SH-SY5Y (cell line): ENCODE results near the gene ODF2.

Experiments
- GATA2 ChIP-seq: IDR thresholded peaks from 2 replicates; pipeline ENCODE4 v1.6.1; 2011; ENCODE audit warnings: mild to moderate bottlenecking, low read depth, low read length
- GATA3 ChIP-seq: IDR thresholded peaks from 2 replicates; pipeline ENCODE4 v1.6.1; 2011; ENCODE audit warnings: low read depth, mild to moderate bottlenecking, low read length, moderate library complexity

The ODF2 gene

DNA sequence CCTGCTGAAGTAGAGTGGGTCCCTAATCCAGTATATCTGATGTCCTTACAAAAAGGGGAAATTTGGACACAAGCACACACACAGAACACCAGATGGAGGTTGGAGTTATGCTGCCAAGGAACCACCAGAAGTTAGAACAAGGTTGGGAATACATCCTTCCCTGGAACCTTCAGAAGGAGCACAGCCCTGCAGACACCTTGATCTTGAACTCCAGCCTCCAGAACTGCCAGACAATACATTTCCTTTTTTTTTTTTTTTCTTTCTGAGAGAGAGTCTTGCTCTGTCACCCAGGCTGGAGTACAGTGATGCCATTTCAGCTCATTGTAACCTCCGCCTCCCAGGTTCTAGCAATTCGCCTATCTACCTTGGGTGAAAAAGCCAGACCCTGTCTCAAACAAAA is 7.1 kb upstream of the ODF2 start:
- TF ChIP-seq GATA2, result no peak
- TF ChIP-seq GATA3, result no peak

DNA sequence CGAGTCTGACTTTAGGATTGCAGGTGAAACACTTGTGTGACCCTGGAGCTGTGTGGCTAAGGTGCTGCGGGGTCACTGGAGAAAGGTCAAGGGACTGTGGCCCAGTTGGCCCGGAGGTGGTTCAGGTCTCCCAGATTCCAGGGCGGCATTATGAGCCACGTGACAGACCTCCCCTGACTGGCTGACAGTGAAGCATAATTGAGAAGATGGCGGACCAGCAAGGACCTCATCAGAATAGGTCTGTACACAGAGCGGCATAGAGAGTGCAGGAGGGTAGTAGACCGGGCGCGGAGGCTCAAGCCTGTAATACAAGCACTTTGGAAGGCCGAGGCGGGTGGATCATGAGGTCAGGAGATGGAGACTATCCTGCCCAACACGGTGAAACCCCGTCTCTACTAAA is 815 bp upstream of the ODF2 start:
- TF ChIP-seq GATA2 (no peak), GATA3 (no peak)

DNA sequence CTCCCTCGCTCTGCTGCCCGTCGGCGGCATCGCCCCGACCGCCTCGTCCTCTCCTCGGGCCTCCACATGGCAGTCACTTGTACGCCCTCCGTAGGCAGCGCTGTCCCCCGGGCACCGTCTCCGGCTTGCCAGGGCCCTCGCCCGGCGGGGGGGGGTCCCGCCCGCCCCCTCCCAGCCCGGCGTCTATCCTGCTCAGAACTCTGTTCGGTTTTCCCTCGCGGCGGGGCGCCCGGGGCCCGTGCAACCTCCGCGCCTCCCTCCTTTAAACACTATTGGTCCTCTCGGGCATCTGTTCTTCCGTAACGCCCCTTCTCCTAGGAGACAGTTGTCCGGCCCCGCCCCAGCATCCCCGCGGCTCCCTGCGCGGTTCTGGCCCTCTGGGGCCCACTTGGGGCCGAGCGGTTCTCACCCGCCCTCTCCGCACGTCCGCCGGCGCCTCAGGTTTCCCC is 831 bp downstream of the ODF2 start:
- TF ChIP-seq GATA3, result no peak
- no peak for TF ChIP-seq GATA2

DNA sequence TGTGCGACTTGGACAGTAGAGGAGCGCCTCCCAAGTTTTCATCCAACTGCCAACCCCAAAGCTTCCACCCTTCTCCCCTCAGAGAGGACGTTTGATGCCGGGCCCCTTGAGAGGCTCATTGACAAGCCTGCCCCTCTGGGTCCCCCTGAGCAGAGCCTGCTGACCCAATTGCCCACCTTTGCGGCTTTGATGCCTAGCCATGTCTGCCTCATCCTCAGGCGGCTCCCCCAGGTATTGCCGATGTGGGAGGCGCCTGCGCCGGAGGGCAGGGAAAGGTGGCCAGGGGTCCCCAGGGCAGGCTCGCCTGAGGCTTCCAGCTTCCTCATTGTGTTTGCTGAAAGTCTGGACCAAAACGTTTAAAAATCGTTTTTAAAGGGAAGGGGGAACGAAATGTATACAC is 1.4 kb downstream of the ODF2 start:
- TF ChIP-seq GATA3, result no peak
- no peak for TF ChIP-seq GATA2

DNA sequence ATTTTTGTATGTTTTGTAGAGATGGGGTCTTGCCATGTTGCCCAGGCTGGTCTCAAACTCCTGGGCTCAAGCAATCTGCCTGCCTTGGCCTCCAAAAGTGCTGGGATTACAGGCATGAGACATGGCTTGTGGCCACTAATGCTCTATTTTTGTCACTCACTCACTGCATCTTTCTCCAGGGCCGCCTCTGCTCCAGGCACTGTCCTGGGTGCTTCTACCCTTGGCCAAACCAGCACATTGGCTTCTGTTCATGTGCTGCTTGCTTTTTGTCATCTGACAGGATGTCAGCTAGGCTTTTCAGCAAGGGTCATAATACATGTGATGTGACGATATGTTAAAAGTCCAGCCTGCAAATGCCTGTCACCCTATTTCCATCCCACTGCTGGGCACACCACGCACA is 3.2 kb downstream of the ODF2 start:
- TF ChIP-seq GATA3 (no peak), GATA2 (no peak)

DNA sequence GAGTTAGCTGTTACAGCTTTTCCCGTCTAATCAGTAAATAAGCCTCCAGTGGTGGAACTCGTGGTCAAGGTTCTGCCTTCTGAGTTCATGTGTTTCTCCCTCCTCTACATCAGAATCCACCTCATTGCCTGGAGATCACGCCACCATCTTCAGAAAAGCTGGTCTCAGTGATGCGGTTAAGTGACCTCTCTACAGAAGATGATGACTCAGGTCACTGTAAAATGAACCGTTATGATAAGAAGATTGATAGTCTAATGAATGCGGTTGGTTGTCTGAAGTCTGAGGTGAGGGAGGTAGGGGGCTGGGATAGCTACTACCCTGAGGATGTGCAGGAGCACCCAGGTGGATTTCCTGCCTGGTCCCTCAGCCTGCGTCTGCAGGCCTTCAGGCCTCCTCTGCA is 13.3 kb downstream of the ODF2 start:
- no peak for TF ChIP-seq GATA2
- TF ChIP-seq GATA3, result no peak

DNA sequence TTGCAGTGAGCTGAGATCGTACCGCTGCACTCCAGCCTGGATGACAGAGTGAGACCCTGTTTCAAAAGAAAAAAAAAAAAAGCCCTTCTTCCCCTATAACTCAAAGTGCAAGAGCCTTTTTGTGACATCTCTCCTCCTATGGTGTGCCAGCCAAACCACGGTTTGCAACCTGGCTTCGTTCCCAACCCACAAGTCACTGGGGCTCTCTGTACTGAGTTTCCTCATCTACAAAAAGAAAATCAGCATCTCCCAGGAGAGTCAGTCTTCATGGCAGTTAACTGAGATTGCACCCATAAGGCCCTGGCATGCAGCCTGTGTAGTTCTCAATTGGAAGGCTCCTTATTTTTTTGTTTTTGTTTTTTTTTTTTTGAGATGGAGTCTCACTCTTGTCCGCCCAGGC is 14.8 kb downstream of the ODF2 start:
- TF ChIP-seq GATA3, result no peak
- no peak for TF ChIP-seq GATA2

DNA sequence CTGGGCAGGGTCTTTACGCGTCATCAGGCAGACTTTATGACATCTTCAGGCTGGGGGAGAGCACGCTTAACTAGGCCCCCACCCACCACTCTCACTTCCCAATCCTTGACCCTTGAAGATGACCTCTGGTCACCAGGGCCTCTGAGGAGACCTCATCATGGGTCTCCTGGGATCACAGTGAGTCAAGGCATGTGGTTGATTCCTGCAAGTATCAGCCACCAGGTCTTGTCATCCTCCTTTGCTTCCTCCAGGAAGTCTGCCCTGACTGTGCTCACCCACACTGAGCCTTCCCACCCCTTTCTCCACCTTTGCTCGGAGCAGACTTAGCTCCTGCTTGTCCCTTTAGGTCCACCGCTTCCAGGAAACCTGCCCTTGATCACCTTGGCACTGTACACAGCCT is 17.3 kb downstream of the ODF2 start:
- TF ChIP-seq GATA3, result no peak
- TF ChIP-seq GATA2, result no peak

DNA sequence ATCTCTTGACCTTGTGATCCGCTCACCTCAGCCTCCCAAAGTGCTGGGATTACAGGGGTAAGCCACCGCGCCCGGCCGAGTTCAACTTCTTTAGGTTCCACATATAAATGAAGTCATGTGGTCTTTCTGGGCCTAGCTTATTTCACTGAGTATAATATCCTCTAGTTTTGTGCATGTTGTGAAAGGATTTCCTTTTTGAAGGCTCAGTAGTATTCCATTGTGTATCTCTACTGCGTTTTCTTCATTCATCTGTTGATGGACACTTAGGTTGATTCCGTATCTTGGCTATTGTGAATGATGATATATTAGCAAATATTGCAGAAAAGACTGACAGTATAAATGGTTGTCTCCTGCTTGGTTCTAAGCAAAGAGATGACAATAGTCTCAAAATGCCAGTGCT is 20.1 kb downstream of the ODF2 start:
- TF ChIP-seq GATA2 (no peak), GATA3 (no peak)

DNA sequence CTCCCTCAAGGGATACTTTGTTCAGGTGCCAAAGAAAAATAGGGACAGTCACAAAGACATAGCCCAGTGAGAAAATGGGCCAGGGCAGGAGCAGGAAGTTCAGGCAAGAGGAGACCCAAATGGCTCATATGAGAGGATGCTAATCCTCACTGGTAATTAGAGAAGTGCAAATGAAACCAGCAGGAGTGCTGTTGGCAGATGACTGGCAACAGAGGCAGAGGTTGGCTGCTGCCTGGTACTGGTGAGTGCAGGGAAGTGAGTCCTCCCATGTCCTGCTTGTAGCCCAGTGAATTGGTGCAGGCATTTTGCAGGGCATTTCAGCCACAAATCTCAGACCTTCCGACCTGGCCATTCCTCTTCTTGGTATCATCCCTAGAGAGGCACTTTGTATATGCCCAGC is 23.5 kb downstream of the ODF2 start:
- TF ChIP-seq GATA2, result no peak
- TF ChIP-seq GATA3, result no peak

DNA sequence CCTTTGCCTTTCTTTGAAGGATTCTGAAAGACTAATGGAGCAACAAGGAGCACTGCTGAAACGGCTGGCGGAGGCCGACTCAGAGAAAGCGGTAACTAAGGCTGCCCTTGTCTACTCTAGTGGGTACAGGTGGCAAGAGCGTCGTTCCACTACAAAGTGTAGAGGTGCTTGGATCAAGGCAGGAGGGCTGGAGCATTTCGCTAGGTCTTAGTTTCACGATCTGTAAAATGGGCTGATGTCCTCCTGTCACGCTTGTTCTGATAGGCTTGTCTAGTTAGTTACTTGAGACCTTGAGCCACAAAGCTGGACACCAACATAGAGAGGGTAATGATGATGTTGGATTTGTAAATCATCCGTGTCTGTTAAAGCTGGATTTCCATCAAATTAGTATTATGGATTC is 25.8 kb downstream of the ODF2 start:
- TF ChIP-seq GATA2 (no peak), GATA3 (no peak)

DNA sequence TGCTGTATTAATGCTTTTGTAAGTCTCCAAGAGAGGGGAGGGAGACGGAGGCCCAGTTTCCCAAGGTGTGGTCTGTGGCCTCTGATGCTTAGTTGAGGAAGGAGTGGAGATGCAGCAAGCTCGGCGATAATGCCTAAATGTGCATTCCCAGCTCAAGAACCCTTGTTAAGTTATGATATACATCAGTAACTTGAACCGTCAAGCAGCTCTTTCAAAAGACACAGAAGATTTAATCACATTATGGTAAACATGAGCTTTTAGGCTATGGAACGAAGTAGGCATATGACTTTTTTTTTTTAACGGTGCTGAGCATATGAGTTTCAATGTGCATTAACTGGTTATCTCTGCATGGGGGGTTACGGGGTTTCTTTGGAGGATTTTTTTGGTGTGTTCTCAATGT is 26.4 kb downstream of the ODF2 start:
- TF ChIP-seq GATA2 (no peak), GATA3 (no peak)

DNA sequence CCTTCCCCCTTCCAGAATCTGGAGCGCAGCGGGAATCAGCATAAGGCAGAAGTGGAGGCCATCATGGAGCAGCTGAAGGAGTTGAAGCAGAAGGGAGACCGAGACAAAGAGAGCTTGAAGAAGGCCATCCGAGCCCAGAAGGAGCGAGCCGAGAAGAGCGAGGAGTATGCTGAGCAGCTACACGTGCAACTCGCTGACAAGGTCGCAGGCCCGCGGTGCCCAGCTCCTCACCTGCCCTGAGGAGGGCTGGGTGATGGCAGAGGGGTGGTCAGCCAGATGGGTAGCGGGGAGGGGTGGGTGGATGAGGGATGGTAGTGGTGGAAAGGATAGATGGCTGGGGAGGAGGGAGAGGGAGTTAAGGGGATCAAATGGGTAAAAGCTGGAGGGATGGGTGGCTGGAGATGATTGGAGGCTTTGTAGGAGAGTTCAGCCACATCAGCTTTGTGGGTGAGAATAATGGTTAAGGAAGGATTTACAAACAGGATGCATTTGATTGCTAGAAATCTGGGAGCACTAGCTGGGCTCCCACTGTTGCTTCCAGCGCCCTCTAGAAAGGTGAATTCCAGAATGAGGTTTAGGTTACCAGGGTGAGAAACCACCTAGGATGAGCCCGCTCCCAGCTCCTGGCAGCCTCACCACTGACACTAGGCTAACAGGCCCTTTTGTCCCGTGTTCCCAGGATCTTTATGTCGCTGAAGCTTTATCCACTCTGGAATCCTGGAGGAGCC is 29.0 kb downstream of the ODF2 start:
- no peak for TF ChIP-seq GATA2
- TF ChIP-seq GATA3, result no peak

DNA sequence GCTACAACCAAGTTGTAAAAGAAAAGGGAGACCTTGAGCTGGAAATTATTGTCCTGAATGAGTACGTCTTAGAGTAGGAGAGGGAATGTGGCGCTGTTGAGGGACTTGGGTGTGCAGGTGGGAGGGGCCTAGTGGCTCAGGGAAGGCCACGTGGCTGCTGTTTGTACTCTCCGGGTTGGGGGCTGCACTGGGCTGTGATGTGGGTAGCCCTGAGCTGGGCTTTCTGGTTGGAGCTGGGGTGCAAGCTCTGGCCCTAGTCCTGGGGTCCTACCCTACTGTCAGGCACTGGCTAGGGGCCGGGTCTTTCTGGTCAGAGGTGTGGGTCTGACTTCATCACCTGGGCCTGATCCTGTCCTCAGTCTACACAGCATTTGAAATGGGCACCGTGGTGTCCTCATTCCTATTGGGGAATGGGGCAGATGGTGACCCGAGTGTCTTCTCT is 29.6 kb downstream of the ODF2 start:
- TF ChIP-seq GATA2 (no peak), GATA3 (no peak)

DNA sequence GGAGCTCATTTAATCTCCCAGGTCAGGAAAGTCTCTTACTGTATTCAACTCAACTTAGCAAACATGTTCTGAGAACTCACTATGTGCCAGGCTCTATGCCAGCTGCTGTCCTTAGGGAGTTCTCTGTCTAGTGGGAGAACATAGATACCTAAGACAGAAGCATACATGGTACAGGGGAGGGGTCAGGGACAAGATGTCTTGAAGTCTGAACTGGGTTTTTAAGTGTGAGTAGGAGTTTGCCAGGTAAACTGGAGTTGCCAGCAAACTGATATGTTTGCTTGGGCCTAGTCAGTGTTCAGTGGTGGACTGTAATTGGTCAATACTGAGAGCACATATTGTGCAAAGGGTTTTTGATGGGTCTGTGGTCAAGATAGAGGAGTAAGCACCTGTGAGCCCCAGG is 30.4 kb downstream of the ODF2 start:
- TF ChIP-seq GATA2 (no peak), GATA3 (no peak)

DNA sequence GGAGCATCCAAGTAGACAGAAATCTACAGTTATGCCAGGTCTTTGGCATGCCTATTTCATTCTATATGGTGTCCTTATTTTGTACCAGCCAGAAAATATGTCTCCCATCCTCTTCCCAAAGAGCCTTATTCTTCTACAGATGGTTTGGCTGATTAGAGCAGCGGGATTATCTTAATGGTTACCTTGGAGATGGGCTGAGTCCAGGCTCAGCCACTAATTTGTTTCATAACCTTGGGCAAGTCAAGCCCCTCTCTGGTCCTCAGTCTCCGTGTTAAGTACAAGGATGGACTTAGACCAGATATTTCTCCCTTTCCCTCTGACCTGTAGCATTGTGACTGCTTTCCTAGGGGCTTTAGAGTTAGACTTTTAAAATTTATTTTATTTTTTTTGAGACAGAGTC is 37.6 kb downstream of the ODF2 start:
- no peak for TF ChIP-seq GATA2
- no peak for TF ChIP-seq GATA3
